Stomach (tissue), 9 donors: ENCODE results near the gene MYO1B. TPM values are rescaled to one million over a fixed set of nuclear protein-coding genes. Genes with fewer than 3 reads are reported as not detected.

Experiments used
- DNase-seq, 2 donors: peaks; one replicate each; pipeline versions ENCODE4 v3.0.0 to v3.0.0-alpha.2; 2013 to 2019
- H3K27ac ChIP-seq, 5 donors: fragments of 200-600 bp in 4 of 5; sonication (generic) in 4 of 5; one replicate each; pipeline ENCODE4 v1.5.1; 2013 to 2019; ENCODE audit warnings: mild to moderate bottlenecking in 1 of 5, moderate library complexity in 1 of 5
- H3K27me3 ChIP-seq, 3 donors: fragments of 200-600 bp; sonication (generic); one replicate each; pipeline ENCODE4 v1.5.1; 2017 to 2019; ENCODE audit warnings: mixed run types in 1 of 3
- H3K36me3 ChIP-seq, 4 donors: fragments of 200-600 bp; sonication (generic); 1 replicate in 3 of 4; 2 replicates in 1 of 4; pipeline ENCODE4 v1.5.1; 2016 to 2019
- H3K4me1 ChIP-seq, 4 donors: fragments of 200-600 bp; sonication (generic); one replicate each; pipeline ENCODE4 v1.5.1; 2016 to 2019
- H3K4me3 ChIP-seq, 4 donors: fragments of 200-600 bp; sonication (generic) in 3 of 4; one replicate each; pipeline ENCODE4 v1.5.1; 2016 to 2019; ENCODE audit warnings: mild to moderate bottlenecking in 1 of 4
- H3K9me3 ChIP-seq, 4 donors: fragments of 200-600 bp; sonication (generic); one replicate each; pipeline ENCODE4 v1.5.1; 2016 to 2019
- EP300 ChIP-seq: sonication (generic); formaldehyde crosslinking; IDR thresholded peaks from one replicate; pipeline ENCODE4 v1.6.1; 2017; ENCODE audit warnings: antibody characterized with exemption
- POLR2A ChIP-seq, 4 donors: fragments of 450-650 bp; IDR thresholded peaks; one replicate each; pipeline ENCODE4 v1.6.1; 2016; ENCODE audit warnings: antibody characterized with exemption in 4 of 4, control low read depth in 2 of 4, mild to moderate bottlenecking in 1 of 4, moderate library complexity in 1 of 4
- POLR2AphosphoS5 ChIP-seq, 3 donors: sonication (generic); formaldehyde crosslinking; IDR thresholded peaks; one replicate each; pipeline ENCODE4 v1.6.1; 2016; ENCODE audit warnings: antibody characterized with exemption in 3 of 3
- WGBS, 5 donors: extraction: QIAGEN DNeasy Blood & Tissue Kit in 3 of 5; methylation state at CpG; one replicate each; pipeline versions ENCODE4 v1.1.5 to v1.1.7; 2013 to 2018; 5-methylcytosine and 5-hydroxymethylcytosine counted together
- intact Hi-C: fragments of 100-400 bp; cut with DNase I; formaldehyde crosslinking; loops from one replicate; pipeline ENCODE4 v1.15.1; 2023; ENCODE audit warnings: low total_unique reads
- polyA plus RNA-seq, 3 donors: library from polyadenylated mRNA; stranded (reverse); fragments of 200-250 nt; gene quantifications; one replicate each; pipeline ENCODE4 v1.2.3, GENCODE V29; 2013
- total RNA-seq, 5 donors: library from RNA; depleted of rRNA; stranded (reverse); fragments of >200 nt; gene quantifications; one replicate each; pipeline versions ENCODE4 v1.1.0 to v1.2.3, GENCODE V29; 2014 to 2016
- TF ChIP-seq, protein P1 (sequence below), 7 experiments: fragments of 450-650 bp in 4 of 7; fragments of 200-600 bp in 3 of 7; sonication (generic) in 3 of 7; IDR thresholded peaks; one replicate each; pipeline ENCODE4 v1.5.1; 2016 to 2019; ENCODE audit warnings: antibody characterized with exemption in 7 of 7, control low read depth in 2 of 7, mild to moderate bottlenecking in 1 of 7
- donor health status: healthy with polysubstance abuse.
- donor health status: Bipolar disorder and iron deficiency.
- donor health status: healthy.

The MYO1B gene
- total and polyA plus RNA-seq, 8 donors: 6.1 to 123 (median 16.4) TPM

GRCh38 chr2:191417746-191418145 is 172.5 kb downstream of the MYO1B start:
- peaks cover 0 to 23% (median 17%) of the 10 kb centered on the region in 4 donors for H3K36me3 ChIP-seq
- H3K27ac ChIP-seq: peak overlapping the region in 1 of 5 donors; percentile 32
- DNase-seq: no peak
- peaks cover 0 to 10% (median 9%) of the 10 kb centered on the region in 4 donors for H3K4me1 ChIP-seq
- 85 to 95% (median 94%) methylated on average over 7 of the region's 7 CpGs for WGBS, 5 donors
- no peak overlapping the region for H3K4me3 ChIP-seq
- no peaks in the 10 kb centered on the region for H3K27me3 ChIP-seq
- intact Hi-C loops: no loop called here
- no peaks in the 10 kb centered on the region for H3K9me3 ChIP-seq
- no peak for TF ChIP-seq EP300
- TF ChIP-seq POLR2AphosphoS5 (IDR thresholded peaks at IDR 0.05): no peak
- TF ChIP-seq, protein P1, sequence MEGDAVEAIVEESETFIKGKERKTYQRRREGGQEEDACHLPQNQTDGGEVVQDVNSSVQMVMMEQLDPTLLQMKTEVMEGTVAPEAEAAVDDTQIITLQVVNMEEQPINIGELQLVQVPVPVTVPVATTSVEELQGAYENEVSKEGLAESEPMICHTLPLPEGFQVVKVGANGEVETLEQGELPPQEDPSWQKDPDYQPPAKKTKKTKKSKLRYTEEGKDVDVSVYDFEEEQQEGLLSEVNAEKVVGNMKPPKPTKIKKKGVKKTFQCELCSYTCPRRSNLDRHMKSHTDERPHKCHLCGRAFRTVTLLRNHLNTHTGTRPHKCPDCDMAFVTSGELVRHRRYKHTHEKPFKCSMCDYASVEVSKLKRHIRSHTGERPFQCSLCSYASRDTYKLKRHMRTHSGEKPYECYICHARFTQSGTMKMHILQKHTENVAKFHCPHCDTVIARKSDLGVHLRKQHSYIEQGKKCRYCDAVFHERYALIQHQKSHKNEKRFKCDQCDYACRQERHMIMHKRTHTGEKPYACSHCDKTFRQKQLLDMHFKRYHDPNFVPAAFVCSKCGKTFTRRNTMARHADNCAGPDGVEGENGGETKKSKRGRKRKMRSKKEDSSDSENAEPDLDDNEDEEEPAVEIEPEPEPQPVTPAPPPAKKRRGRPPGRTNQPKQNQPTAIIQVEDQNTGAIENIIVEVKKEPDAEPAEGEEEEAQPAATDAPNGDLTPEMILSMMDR (IDR thresholded peaks at IDR 0.05): no peak
- TF ChIP-seq POLR2A (IDR thresholded peaks at IDR 0.05): no peak

DNA sequence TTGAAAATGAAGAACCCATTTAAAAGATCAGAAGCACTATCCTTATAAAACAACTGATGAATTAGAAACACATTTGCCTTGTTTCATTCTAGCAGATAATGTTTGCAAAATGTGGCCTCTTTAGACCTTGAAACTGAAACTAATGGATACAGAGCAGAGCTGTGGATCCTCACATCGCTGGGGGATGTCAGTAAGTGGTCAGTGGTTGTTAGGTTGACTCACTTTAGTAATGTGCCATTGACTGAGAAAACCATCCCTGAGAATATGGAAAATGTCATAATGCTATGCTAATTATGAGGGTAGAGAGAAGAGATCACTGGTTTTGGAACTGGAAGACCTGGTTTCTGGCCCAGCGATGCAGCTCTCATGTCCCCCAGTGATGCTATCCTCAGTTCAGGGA is 176.7 kb downstream of the MYO1B start:
- intact Hi-C loops: no loop called here
- Histone ChIP-seq H3K27ac (no peak overlapping the region), H3K4me1 (peaks cover 0 to 6% (median 2%) of the 10 kb centered on the region in 4 donors), H3K9me3 (no peaks in the 10 kb centered on the region), H3K27me3 (no peaks in the 10 kb centered on the region), H3K36me3 (peaks cover 0 to 20% (median 7%) of the 10 kb centered on the region in 4 donors), H3K4me3 (no peak overlapping the region)
- DNase-seq: no peak
- no peak for TF ChIP-seq POLR2A (IDR thresholded peaks at IDR 0.05)
- TF ChIP-seq, protein P1 (IDR thresholded peaks at IDR 0.05): no peak
- no peak for TF ChIP-seq EP300
- TF ChIP-seq POLR2AphosphoS5 (IDR thresholded peaks at IDR 0.05): no peak
- WGBS, 5 donors: 84 to 97% (median 89%) methylated on average over 2 of the region's 2 CpGs

DNA sequence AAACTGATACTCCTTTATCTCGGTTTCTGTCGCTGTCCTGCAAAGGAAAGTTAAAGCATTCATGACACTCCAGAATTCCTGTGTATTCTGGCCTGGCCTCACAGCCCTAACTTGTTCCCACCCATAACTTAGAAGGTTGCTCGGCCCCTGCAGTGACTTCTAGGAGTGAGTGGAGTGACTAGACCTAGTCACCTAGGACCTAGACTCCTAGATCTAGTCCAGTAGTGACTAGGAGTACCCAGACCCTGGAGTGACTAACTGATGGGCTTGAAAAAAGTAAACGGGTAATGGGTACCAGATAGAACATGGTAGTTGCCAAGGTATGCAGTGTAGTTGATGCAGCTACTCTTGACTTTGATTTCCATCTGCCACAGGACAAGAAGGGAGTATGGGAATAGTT is 181.8 kb downstream of the MYO1B start:
- no peak overlapping the region for H3K4me3 ChIP-seq
- TF ChIP-seq EP300 (no peak), POLR2A (IDR thresholded peaks at IDR 0.05) (no peak), POLR2AphosphoS5 (IDR thresholded peaks at IDR 0.05) (no peak)
- TF ChIP-seq, protein P1 (IDR thresholded peaks at IDR 0.05): no peak
- WGBS, 5 donors: 92 to 97% (median 92%) methylated on average over 4 of the region's 4 CpGs
- no peaks in the 10 kb centered on the region for H3K27me3 ChIP-seq
- no peaks in the 10 kb centered on the region for H3K9me3 ChIP-seq
- intact Hi-C loops: no loop called here
- peaks cover 0 to 12% (median 3%) of the 10 kb centered on the region in 4 donors for H3K36me3 ChIP-seq
- DNase-seq: no peak
- H3K27ac ChIP-seq: no peak overlapping the region
- H3K4me1 ChIP-seq: no peaks in the 10 kb centered on the region

GRCh38 chr2:191428141-191428540 is 182.9 kb downstream of the MYO1B start:
- 76 to 95% (median 87%) methylated on average over 3 of the region's 3 CpGs for WGBS, 5 donors
- TF ChIP-seq, protein P1 (IDR thresholded peaks at IDR 0.05): no peak
- no peak for TF ChIP-seq POLR2A (IDR thresholded peaks at IDR 0.05)
- no peak for TF ChIP-seq POLR2AphosphoS5 (IDR thresholded peaks at IDR 0.05)
- no peak for TF ChIP-seq EP300
- no peaks in the 10 kb centered on the region for H3K27me3 ChIP-seq

More at GRCh38 chr2:191428141-191428540, 182.9 kb downstream of the MYO1B start:
- Histone ChIP-seq H3K4me3 (no peak overlapping the region), H3K27ac (no peak overlapping the region), H3K4me1 (no peaks in the 10 kb centered on the region), H3K9me3 (no peaks in the 10 kb centered on the region), H3K36me3 (peaks cover 0 to 12% (median 3%) of the 10 kb centered on the region in 4 donors)
- intact Hi-C loops: no loop called here
- no peak for DNase-seq
